HG02970 (cell line): Measurements from ENCODE around the gene SORCS2.

Experiments used
- ATAC-seq: cut with Tn5 transposase; IDR thresholded peaks from one replicate; pipeline ENCODE4 v1.9.1; 2021; ENCODE audit warnings: mild to moderate bottlenecking, moderate library complexity, moderate number of reproducible peaks; ENCODE audit not compliant: unreplicated experiment, low FRiP score

SORCS2 gene

DNA sequence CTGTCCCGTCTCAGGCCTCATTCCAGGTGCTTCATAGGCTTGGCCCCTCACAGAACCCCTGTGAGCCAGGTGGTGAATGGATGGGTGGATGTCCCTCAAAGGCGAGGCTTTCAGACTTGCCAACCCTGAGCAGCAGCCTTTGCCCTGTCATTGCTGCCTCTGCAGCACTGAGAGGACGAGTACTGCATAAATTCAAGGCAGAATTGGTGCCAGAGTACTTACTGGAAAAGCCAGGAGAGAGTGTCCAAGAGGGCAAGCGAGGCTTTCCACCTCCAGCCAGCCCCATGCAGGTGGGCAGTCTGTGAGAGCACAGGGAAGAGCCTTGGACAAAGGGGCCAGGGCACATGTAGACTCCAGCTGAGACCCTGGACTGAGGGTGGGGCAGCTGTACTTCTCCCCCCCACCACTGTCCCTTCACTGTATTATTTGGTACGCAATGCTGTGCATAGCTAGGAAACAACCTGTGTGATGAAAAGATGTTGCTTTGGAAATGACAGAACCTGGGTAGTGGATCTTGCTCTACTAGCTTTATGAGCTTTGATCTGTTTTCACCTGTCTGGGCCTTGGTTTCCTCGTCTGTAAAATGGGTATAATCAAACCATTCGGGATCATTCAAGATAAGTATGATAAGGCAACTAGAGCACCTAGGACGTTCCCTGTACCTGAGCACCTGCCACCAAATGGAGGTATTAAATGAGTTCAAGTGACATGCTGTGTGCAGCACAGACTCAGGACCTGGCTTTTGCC lies 467.3 kb downstream of the SORCS2 start:
- ATAC-seq = no peak

- no peak for ATAC-seq
Measured at GRCh38 chr4:7660176-7661039, 468.1 kb downstream of the SORCS2 start.

GRCh38 chr4:7661066-7661748 lies 468.9 kb downstream of the SORCS2 start:
- ATAC-seq = no peak

GRCh38 chr4:7661846-7662506 lies 469.6 kb downstream of the SORCS2 start:
- no peak for ATAC-seq

DNA sequence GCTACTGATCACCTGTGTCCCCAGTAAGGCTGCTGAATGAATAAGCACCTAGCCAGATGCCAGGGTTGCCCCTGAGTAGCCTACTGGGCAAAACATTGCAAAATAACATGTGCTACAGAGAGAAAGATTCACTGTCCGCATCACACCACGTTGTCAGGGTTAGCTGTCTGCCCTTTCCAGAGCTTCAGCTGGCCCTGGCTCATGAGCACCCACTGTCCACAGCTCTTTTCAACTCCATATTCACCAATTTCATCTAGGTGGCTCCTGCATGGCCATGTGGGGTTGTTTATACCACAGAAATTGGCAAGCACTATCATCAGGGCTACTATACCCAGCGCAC lies 470.1 kb downstream of the SORCS2 start:
- no peak for ATAC-seq

GRCh38 chr4:7663075-7663541 lies 470.8 kb downstream of the SORCS2 start:
- ATAC-seq = no peak

DNA sequence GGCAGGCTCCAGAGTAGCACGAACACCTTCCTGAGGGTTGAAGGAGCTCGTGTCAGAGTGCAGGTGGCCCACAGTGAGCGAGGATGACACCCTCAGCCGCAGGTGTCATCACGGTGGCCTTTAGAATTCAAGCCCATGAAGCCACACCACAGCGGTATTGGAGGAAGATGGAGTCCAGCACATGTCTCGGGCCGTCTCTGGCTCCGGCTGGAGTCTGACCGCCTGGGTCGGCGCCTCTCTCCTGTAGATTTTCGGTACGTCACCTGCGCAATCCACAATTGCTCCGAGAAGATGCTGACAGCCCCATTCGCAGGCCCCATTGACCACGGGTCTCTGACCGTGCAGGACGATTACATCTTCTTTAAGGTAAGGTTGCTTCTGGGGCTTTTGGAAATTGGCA lies 471.8 kb downstream of the SORCS2 start:
- no peak for ATAC-seq

DNA sequence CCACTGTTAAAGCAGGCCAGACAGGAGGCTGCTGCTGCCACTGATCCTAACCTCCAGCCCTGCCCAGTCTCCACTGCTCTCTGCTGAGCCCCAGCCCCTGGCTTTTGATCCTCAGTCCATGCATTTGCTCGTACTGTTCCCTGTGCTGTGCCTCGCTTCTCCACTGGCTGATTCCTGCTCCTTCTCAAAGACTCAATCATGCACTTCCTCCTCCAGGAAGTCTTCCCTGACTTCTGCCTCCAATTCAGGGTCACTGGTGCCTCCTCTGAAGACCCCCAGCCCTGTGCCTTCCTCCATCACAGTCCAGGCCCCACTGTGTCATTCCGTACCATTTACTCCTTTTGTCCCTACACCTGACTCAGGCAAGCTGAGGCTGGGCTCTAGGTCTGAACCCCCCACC lies 473.0 kb downstream of the SORCS2 start:
- no peak for ATAC-seq

GRCh38 chr4:7666011-7666410 lies 473.7 kb downstream of the SORCS2 start:
- ATAC-seq = no peak

DNA sequence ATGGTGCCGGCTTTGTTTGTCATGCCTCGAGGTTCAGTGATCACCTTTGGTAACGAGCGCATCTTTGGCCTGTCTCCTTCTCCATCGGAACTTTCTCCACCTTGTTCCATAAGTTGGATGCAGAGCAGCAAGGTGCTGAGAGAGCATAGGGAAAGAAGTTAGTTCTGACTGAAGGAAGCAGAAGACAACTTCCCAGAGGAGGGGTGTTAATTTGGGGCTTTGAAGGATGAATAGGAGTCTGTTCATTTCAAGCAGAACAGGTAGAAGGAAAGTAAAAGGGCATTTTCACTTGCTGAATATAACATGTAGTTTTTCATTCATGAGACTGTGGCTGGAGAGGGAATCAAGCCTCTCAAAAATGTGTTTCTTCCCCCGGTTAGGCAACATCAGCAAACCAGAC lies 474.4 kb downstream of the SORCS2 start:
- no peak for ATAC-seq

- no peak for ATAC-seq
Measured at GRCh38 chr4:7668271-7668670, 475.9 kb downstream of the SORCS2 start.

GRCh38 chr4:7668826-7669225 lies 476.5 kb downstream of the SORCS2 start:
- no peak for ATAC-seq

GRCh38 chr4:7672601-7673000 lies 480.3 kb downstream of the SORCS2 start:
- ATAC-seq = no peak

DNA sequence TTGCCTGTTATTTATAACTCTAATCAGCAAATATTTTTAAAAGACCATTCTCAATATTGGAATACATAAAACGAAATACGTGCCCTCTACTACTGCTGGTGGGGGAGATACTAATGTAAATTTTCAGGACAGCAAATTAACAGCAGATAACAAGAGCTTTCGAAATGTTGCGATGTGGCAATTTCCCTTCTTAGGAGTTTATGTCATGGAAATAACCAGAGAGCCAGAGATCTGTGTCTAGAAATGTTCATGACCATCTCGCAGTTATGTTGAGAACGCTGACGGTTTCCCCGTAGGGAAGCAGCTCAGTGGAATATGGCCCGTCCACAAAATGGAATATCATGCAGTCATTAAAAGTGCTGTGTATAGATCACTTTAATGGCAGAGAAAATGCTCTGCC lies 480.8 kb downstream of the SORCS2 start:
- ATAC-seq = no peak

DNA sequence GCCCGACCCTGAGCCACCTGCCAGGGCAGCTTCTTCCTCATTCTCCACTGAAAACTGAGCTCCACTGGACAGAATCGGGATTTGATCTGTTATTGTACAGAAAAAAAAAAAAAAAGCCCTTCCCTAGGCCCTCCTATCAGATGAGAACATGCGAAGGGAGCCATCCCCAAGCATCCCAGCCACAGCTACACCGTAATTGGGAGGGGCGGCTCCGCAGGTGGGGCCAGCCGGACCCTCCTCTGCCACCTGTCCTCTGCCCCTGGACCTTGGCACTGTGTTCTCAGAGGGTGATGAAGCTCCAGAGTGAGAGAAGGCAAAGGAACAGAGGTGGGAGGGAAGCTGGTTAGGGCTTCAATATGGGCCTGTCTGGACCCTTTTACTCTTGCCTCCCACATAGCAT lies 482.4 kb downstream of the SORCS2 start:
- no peak for ATAC-seq

- ATAC-seq = no peak
Measured at GRCh38 chr4:7675136-7675535, 482.8 kb downstream of the SORCS2 start.

- no peak for ATAC-seq
Measured at GRCh38 chr4:7675612-7676320, 483.4 kb downstream of the SORCS2 start.

DNA sequence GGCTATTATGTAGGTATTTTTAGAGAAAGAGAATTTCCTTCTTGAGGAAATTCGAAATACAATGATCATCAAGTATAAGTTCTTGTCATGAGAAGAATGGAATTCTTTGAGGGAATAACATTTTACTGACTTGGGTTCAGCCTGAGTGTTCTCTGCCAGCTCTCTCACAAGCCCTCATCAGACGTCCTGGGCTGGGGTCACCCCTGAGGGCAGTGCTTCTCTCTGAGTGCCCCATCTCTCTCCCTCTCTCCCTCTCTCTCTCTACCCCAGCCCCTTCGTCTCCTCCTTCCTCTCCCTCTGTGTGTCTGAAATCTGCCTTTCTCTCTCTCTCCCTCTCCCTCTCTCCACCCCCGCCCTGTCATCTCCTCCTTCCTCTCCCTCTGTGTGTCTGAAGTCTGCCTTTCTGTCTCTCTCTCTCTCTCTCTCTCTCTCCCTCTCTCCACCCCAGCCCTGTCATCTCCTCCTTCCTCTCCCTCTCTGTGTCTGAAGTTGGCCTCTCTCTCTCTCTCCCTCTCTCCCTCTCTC lies 484.1 kb downstream of the SORCS2 start:
- no peak for ATAC-seq

DNA sequence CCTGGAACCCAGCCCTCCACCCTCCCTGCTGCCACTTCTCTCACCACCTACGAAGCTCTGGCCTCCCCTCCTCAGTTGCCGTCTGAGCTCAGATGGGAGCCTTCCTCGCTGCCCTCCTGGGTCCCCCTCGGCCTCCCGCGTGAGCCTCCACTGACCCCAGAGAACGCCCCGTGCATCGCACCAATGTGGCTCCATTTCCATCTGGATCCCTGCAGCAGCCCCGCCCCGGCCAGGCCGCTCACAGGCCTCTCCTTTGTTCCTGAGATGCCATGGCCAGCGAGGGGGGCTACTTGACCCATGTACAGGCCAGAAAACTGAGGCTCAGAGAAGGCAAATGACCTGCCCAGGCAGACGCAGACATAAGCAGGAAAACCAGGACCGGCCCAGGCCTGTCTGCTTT lies 484.7 kb downstream of the SORCS2 start:
- ATAC-seq = no peak

GRCh38 chr4:7677799-7678301 lies 485.5 kb downstream of the SORCS2 start:
- ATAC-seq = no peak
